ENCODE data around the gene SIRPD. TPM values are rescaled to one million over a fixed set of nuclear protein-coding genes. Genes with fewer than 3 reads are reported as not detected.
"Not testable (repeated sequence)": the region's sequence is repeated elsewhere in the genome, so short reads cannot be mapped to it uniquely, and the experiment has no call there.

Gene SIRPD
- total and polyA plus RNA-seq, 2 of the 13 experiments (the other 11 are each of a cell fraction or from before 2014, with no cell fraction given): not detected

GRCh38 chr20:1571583-1571982 lies 14.1 kb upstream of the SIRPD start:
- CTCF ChIA-PET (ENCODE audit: low intra/inter-chr PET ratio, low total read pairs); H3K27me3 ChIP-seq (ENCODE audit: control insufficient read depth in 1 of 2, insufficient read depth in 2 of 2, low read length in 2 of 2); H3K79me2 ChIP-seq (ENCODE audit: insufficient read depth, low read length); H4K20me1 ChIP-seq (ENCODE audit: insufficient read depth, low read length); in situ Hi-C loops (cut with HindIII; ENCODE audit: extremely low pct_ligation_motif_present, low pct_unique_long_range_greater_than_20kb); POLR2A ChIA-PET; H3K4me3 ChIP-seq (replicated peaks in 1 of 3; ENCODE audit: insufficient read depth in 1 of 3, low read depth in 2 of 3, low read length in 3 of 3); DNase-seq (ENCODE audit: low spot score); ATAC-seq; H2AFZ ChIP-seq (ENCODE audit: low read length); H3K4me1 ChIP-seq (ENCODE audit: insufficient read depth, low read length); H3K9me3 ChIP-seq (ENCODE audit: low read length); FAIRE-seq; BruUV-seq (replicated peaks); intact Hi-C loops (cut with micrococcal nuclease; ENCODE audit: unreplicated experiment); H3K4me2 ChIP-seq (ENCODE audit: low read depth, low read length); H3K36me3 ChIP-seq (replicated peaks in 1 of 2; ENCODE audit: control insufficient read depth in 1 of 2, insufficient read depth in 2 of 2, low read length in 2 of 2); H3K9ac ChIP-seq (ENCODE audit: insufficient read depth, low read depth, low read length); H3K27ac ChIP-seq (ENCODE audit: extremely low read length, insufficient read depth, low read length): not testable (repeated sequence)
- WGBS (ENCODE audit: low lambda C conversion rate): 26% methylated on average over 3 of the region's 8 CpGs

- Histone ChIP-seq H4K20me1 (ENCODE audit: insufficient read depth, low read length) (no peaks in the 10 kb centered on the region), H3K27me3 (ENCODE audit: control insufficient read depth in 1 of 2, insufficient read depth in 2 of 2, low read length in 2 of 2) (no peaks in the 10 kb centered on the region; a peak in 1 of 5 replicates), H3K4me1 (ENCODE audit: insufficient read depth, low read length) (no peaks in the 10 kb centered on the region), H3K9ac (ENCODE audit: insufficient read depth, low read depth, low read length) (no peak overlapping the region), H3K4me2 (ENCODE audit: low read depth, low read length) (no peak overlapping the region), H3K27ac (ENCODE audit: extremely low read length, insufficient read depth, low read length) (no peak overlapping the region), H3K9me3 (ENCODE audit: low read length) (no peaks in the 10 kb centered on the region), H2AFZ (ENCODE audit: low read length) (no peak overlapping the region), H3K4me3 (replicated peaks in 1 of 3; ENCODE audit: insufficient read depth in 1 of 3, low read depth in 2 of 3, low read length in 3 of 3) (no peak overlapping the region), H3K79me2 (ENCODE audit: insufficient read depth, low read length) (no peaks in the 10 kb centered on the region), H3K36me3 (replicated peaks in 1 of 2; ENCODE audit: control insufficient read depth in 1 of 2, insufficient read depth in 2 of 2, low read length in 2 of 2) (no peaks in the 10 kb centered on the region)
- DNase-seq (ENCODE audit: low spot score) (peak; percentile 18), FAIRE-seq (peak; percentile 37), ATAC-seq (no peak)
- 30% methylated on average over 7 of the region's 7 CpGs for WGBS (ENCODE audit: low lambda C conversion rate)
- in situ Hi-C loops (cut with HindIII; ENCODE audit: extremely low pct_ligation_motif_present, low pct_unique_long_range_greater_than_20kb): no loop called here
- POLR2A ChIA-PET: no interaction called here
- CTCF ChIA-PET (ENCODE audit: low intra/inter-chr PET ratio, low total read pairs): no interaction called here
- TF ChIP-seq PRDM10 (CRISPR knock-in tag; IDR thresholded peaks at IDR 0.05; ENCODE audit: low read depth) (no peak), FOSL2 (CRISPR knock-in tag; IDR thresholded peaks at IDR 0.05) (peak; percentile 74), ELF3 (CRISPR knock-in tag; IDR thresholded peaks at IDR 0.05) (peak; percentile 12; the same call in 1 of the 2 replicates), FOXP1 (IDR thresholded peaks at IDR 0.05) (no peak), FOXP1 (CRISPR knock-in tag; IDR thresholded peaks at IDR 0.05) (no peak), MAFF (IDR thresholded peaks at IDR 0.05; ENCODE audit: low read depth, low read length) (peak; percentile 24; the same call in 1 of the 2 replicates), ATF1 (CRISPR knock-in tag; IDR thresholded peaks at IDR 0.05) (0 out of 2 replicates have a peak, but pooled peaks have one; percentile 8), NFE2L2 (IDR thresholded peaks at IDR 0.05; ENCODE audit: low read length) (peak; percentile 69; the same call in 1 of the 2 replicates), NR2F6 (IDR thresholded peaks at IDR 0.05) (no peak), NR2F6 (CRISPR knock-in tag; IDR thresholded peaks at IDR 0.05) (no peak), MLXIP (CRISPR knock-in tag; IDR thresholded peaks at IDR 0.05; ENCODE audit: borderline replicate concordance) (no peak), SIN3A (IDR thresholded peaks at IDR 0.05; ENCODE audit: borderline replicate concordance, low read depth, low read length) (no peak), MAFK (conservative IDR thresholded peaks at IDR 0.05 in 1 of 2, IDR thresholded peaks at IDR 0.05 in 1 of 2; ENCODE audit: low read length in 2 of 2) (peak in 1 of 2 experiments; percentile 54; a peak in 2 of 4 replicates)
- BruUV-seq (replicated peaks): no TSS peak
- intact Hi-C loops (cut with micrococcal nuclease; ENCODE audit: unreplicated experiment): no loop called here
Observed at GRCh38 chr20:1569415-1569881, 11.9 kb upstream of the SIRPD start.
